Astrocyte (in vitro differentiated cells and primary cell): ENCODE measurements around the gene PIH1D2. TPM values are rescaled to one million over a fixed set of nuclear protein-coding genes. Genes with fewer than 3 reads are reported as not detected.

Source experiments
- DNase-seq: peaks from one replicate; pipeline ENCODE4 v3.0.0-alpha.2; 2010; ENCODE audit warnings: low read depth
- FAIRE-seq: peaks from 2 replicates; lab custom pipeline; 2011; peaks lifted over from hg19 to GRCh38; lab: Jason Lieb, UNC
- H2AFZ ChIP-seq: 2 replicates; pipeline ENCODE4 v1.6.0; 2012; ENCODE audit warnings: low read depth, low read length, inconsistent platforms
- H3K27ac ChIP-seq: 2 replicates; pipeline ENCODE4 v1.5.1; 2011; ENCODE audit warnings: low read depth, low read length, inconsistent platforms
- H3K27me3 ChIP-seq: 2 replicates; pipeline ENCODE4 v1.6.0; 2011; ENCODE audit warnings: low read length, inconsistent platforms; ENCODE audit not compliant: insufficient read depth
- H3K36me3 ChIP-seq: 2 replicates; pipeline ENCODE4 v1.5.1; 2011; ENCODE audit warnings: low read length, inconsistent platforms; ENCODE audit not compliant: insufficient read depth
- H3K4me1 ChIP-seq: 2 replicates; pipeline ENCODE4 v1.5.1; 2011; ENCODE audit warnings: low read length, inconsistent platforms; ENCODE audit not compliant: insufficient read depth
- H3K4me2 ChIP-seq: 2 replicates; pipeline ENCODE4 v1.6.0; 2012; ENCODE audit warnings: low read length, inconsistent platforms
- H3K4me3 ChIP-seq: 2 replicates; pipeline ENCODE4 v1.5.1; 2011; ENCODE audit warnings: low read depth, mild to moderate bottlenecking, low read length, inconsistent platforms; ENCODE audit not compliant: insufficient read depth
- H3K79me2 ChIP-seq: 2 replicates; pipeline ENCODE4 v1.6.0; 2012; ENCODE audit warnings: mild to moderate bottlenecking, low read length, inconsistent platforms; ENCODE audit not compliant: insufficient read depth
- H3K9ac ChIP-seq: 2 replicates; pipeline ENCODE4 v1.6.0; 2012; ENCODE audit warnings: mild to moderate bottlenecking, low read length, inconsistent platforms
- H3K9me3 ChIP-seq: 2 replicates; pipeline ENCODE4 v1.5.1; 2012; ENCODE audit warnings: low read depth, mild to moderate bottlenecking, low read length, inconsistent platforms; ENCODE audit not compliant: insufficient read depth
- H4K20me1 ChIP-seq: 2 replicates; pipeline ENCODE4 v1.6.0; 2012; ENCODE audit warnings: low read length, inconsistent platforms; ENCODE audit not compliant: insufficient read depth
- H3K27ac Mint-ChIP-seq: one replicate; pipeline ENCODE4 v1.8.0; 2021; ENCODE audit warnings: mild to moderate bottlenecking, mixed read lengths; ENCODE audit not compliant: unreplicated experiment
- H3K27me3 Mint-ChIP-seq: one replicate; pipeline ENCODE4 v1.8.0; 2021; ENCODE audit warnings: low read depth, mixed read lengths; ENCODE audit not compliant: unreplicated experiment
- H3K36me3 Mint-ChIP-seq: one replicate; pipeline ENCODE4 v1.8.0; 2021; ENCODE audit warnings: low read depth, mixed read lengths; ENCODE audit not compliant: unreplicated experiment
- H3K4me1 Mint-ChIP-seq: one replicate; pipeline ENCODE4 v1.8.0; 2021; ENCODE audit warnings: low read depth, mixed read lengths; ENCODE audit not compliant: unreplicated experiment
- H3K4me3 Mint-ChIP-seq: one replicate; pipeline ENCODE4 v1.8.0; 2021; ENCODE audit warnings: mild to moderate bottlenecking, moderate library complexity, mixed read lengths; ENCODE audit not compliant: unreplicated experiment
- H3K9me3 Mint-ChIP-seq: one replicate; pipeline ENCODE4 v1.8.0; 2021; ENCODE audit warnings: mild to moderate bottlenecking, mixed read lengths; ENCODE audit not compliant: unreplicated experiment
- CTCF ChIP-seq: IDR thresholded peaks from 2 replicates; pipeline ENCODE4 v1.5.1; 2011; ENCODE audit warnings: low read depth, mild to moderate bottlenecking, inconsistent platforms, low read length, moderate library complexity; ENCODE audit not compliant: insufficient read depth
- EZH2 ChIP-seq: IDR thresholded peaks from 2 replicates; pipeline ENCODE4 v1.6.1; 2012; ENCODE audit warnings: mild to moderate bottlenecking, low read length, inconsistent platforms; ENCODE audit not compliant: insufficient read depth
- total RNA-seq: library from RNA; stranded (reverse); gene quantifications from 2 replicates; pipeline ENCODE4 v1.2.1, GENCODE V29; 2021

Gene PIH1D2
- total RNA-seq, 1 donor from 2014 or later, result 1.0 TPM

- peaks cover 6% of the 10 kb centered on the region for H3K36me3 ChIP-seq
- H4K20me1 ChIP-seq, result no peaks in the 10 kb centered on the region
- no peaks in the 10 kb centered on the region for H3K9me3 ChIP-seq
- H3K79me2 ChIP-seq, result no peaks in the 10 kb centered on the region
- H3K4me3 ChIP-seq, result no peak overlapping the region
- H3K4me3 Mint-ChIP-seq, result no peak overlapping the region
- no peak overlapping the region for H3K27ac ChIP-seq
- H3K27me3 ChIP-seq, result no peaks in the 10 kb centered on the region
- no peak overlapping the region for H3K4me2 ChIP-seq
- H3K27ac Mint-ChIP-seq, result no peak overlapping the region
- peaks cover 7% of the 10 kb centered on the region for H3K9me3 Mint-ChIP-seq
- peaks cover 20% of the 10 kb centered on the region for H3K4me1 Mint-ChIP-seq
- no peak overlapping the region for H3K9ac ChIP-seq
- H3K36me3 Mint-ChIP-seq, result peaks cover 21% of the 10 kb centered on the region
- H2AFZ ChIP-seq, result no peak overlapping the region
- H3K4me1 ChIP-seq, result peaks cover 13% of the 10 kb centered on the region
- TF ChIP-seq CTCF (no peak), EZH2 (no peak)
- no peaks in the 10 kb centered on the region for H3K27me3 Mint-ChIP-seq
- FAIRE-seq (no peak), DNase-seq (no peak)
These were observed 28.9 kb downstream of the PIH1D2 start for GRCh38 chr11:112044961-112045360.

GRCh38 chr11:112042961-112043304, 30.9 kb downstream of the PIH1D2 start:
- H3K27ac ChIP-seq, result no peak overlapping the region
- Mint-ChIP-seq H3K4me3 (no peak overlapping the region), H3K36me3 (peaks cover 17% of the 10 kb centered on the region), H3K9me3 (peaks cover 7% of the 10 kb centered on the region), H3K27ac (peak overlapping the region; percentile 82), H3K4me1 (peaks cover 16% of the 10 kb centered on the region), H3K27me3 (no peaks in the 10 kb centered on the region)
- no peaks in the 10 kb centered on the region for H4K20me1 ChIP-seq
- no peaks in the 10 kb centered on the region for H3K79me2 ChIP-seq
- peak overlapping the region; percentile 12 for H3K4me2 ChIP-seq
- H2AFZ ChIP-seq, result no peak overlapping the region
- FAIRE-seq, result no peak
- H3K9ac ChIP-seq, result no peak overlapping the region
- H3K4me3 ChIP-seq, result no peak overlapping the region
- TF ChIP-seq EZH2, result no peak
- no peak for TF ChIP-seq CTCF
- H3K9me3 ChIP-seq, result no peaks in the 10 kb centered on the region
- H3K4me1 ChIP-seq, result peaks cover 10% of the 10 kb centered on the region
- DNase-seq, result no peak
- H3K27me3 ChIP-seq, result no peaks in the 10 kb centered on the region
- H3K36me3 ChIP-seq, result peaks cover 12% of the 10 kb centered on the region

GRCh38 chr11:112042161-112042960, 31.5 kb downstream of the PIH1D2 start:
- no peaks in the 10 kb centered on the region for H3K27me3 Mint-ChIP-seq
- FAIRE-seq, result no peak
- peak overlapping the region; percentile 12 for H3K4me2 ChIP-seq
- TF ChIP-seq CTCF, result no peak
- no peak for TF ChIP-seq EZH2
- DNase-seq, result peak; percentile 77
- H3K79me2 ChIP-seq, result no peaks in the 10 kb centered on the region
- peaks cover 10% of the 10 kb centered on the region for H3K4me1 ChIP-seq
- H3K9me3 Mint-ChIP-seq, result peaks cover 5% of the 10 kb centered on the region
- H3K27me3 ChIP-seq, result no peaks in the 10 kb centered on the region
- no peak overlapping the region for H3K9ac ChIP-seq
- H4K20me1 ChIP-seq, result no peaks in the 10 kb centered on the region
- no peak overlapping the region for H3K4me3 ChIP-seq
- peaks cover 15% of the 10 kb centered on the region for H3K36me3 Mint-ChIP-seq
- H3K36me3 ChIP-seq, result peaks cover 18% of the 10 kb centered on the region
- no peaks in the 10 kb centered on the region for H3K9me3 ChIP-seq
- peak overlapping the region; percentile 6 for H3K4me3 Mint-ChIP-seq
- H3K27ac Mint-ChIP-seq, result peak overlapping the region; percentile 82
- H3K27ac ChIP-seq, result peak overlapping the region; percentile 54
- no peak overlapping the region for H2AFZ ChIP-seq
- H3K4me1 Mint-ChIP-seq, result peaks cover 16% of the 10 kb centered on the region
